HG02798 (cell line): ENCODE results near the gene CCDC175.
A peak's percentile ranks its signal among the peaks of the same experiment; 100 is the strongest.

Experiments used
- ATAC-seq: cut with Tn5 transposase; IDR thresholded peaks from one replicate; pipeline ENCODE4 v1.9.1; 2021; ENCODE audit warnings: mild to moderate bottlenecking; ENCODE audit not compliant: unreplicated experiment, poor library complexity

The CCDC175 gene

DNA sequence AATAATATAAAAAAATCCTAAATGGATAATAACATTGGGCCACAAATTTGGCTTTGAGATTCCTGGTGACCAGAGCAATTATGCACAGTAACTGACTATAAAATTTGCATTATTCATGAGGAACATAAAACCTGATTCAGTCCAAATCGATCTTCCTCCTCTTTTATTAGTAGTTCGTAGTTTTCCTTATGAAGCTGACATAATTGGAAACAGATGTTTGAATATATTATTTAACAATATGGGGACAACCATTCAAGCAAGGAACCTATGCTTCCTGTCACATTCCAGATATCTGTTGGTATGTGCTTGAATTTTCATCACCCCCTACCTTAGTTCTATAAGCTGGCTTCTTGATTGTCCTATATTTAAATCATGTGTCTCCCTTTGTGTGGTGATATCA is 34.9 kb downstream of the CCDC175 start:
- ATAC-seq = no peak

DNA sequence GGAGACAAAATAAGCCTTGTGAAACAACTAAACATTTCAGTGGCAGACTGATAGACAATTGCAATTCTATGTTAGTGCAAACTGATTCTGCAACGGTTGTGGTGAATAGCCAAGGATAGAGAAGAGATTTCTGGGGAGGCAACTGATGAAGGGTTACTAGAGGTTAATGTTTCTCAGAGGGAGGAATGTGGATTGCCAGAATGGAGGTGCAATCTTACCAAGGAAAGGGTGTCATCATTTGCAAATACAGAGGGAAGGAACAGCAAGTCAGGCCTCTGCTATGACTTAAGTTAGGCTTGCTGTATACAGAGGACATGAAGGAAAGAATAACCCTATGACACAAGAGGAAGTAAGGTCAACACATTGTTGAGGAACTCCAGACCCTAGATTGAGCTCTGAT is 35.8 kb downstream of the CCDC175 start:
- ATAC-seq = no peak

DNA sequence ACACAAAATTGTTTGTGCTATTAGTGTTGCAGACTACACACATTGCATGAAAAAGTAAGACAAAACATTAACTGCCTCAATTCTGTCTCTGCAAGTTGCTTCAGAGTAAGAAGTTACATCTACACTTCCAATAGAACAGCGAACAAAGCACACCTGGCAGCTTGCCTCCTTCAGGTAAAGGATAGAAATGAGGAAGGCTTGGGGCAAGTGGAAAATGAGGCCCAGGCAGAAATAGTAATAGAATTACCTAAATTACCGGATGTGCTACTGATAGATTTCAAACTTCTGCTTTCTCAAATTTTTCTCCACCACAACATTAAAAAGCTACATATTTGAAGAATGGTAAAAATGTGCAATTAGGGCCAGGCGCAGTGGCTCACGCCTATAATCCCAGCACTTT is 37.7 kb downstream of the CCDC175 start:
- ATAC-seq = no peak

DNA sequence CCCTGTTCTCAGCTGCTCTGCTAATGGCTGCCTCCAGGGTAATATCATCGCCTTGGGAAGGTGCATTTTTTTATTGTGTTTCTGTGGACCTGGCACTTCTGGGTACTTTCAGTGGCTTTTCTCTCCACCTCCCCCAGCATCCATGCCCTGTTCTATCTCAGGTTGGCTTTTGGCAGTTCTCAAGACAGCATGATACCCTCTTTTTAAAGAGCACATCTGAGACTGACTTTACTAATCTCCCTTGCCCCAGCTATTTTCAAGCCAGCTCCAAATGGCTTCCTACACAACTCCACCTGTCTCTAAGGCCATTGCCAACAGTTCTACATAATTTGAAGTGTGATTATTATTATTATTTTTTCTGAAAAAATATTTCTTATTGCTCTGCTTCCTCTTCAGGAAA is 39.1 kb downstream of the CCDC175 start:
- no peak for ATAC-seq

DNA sequence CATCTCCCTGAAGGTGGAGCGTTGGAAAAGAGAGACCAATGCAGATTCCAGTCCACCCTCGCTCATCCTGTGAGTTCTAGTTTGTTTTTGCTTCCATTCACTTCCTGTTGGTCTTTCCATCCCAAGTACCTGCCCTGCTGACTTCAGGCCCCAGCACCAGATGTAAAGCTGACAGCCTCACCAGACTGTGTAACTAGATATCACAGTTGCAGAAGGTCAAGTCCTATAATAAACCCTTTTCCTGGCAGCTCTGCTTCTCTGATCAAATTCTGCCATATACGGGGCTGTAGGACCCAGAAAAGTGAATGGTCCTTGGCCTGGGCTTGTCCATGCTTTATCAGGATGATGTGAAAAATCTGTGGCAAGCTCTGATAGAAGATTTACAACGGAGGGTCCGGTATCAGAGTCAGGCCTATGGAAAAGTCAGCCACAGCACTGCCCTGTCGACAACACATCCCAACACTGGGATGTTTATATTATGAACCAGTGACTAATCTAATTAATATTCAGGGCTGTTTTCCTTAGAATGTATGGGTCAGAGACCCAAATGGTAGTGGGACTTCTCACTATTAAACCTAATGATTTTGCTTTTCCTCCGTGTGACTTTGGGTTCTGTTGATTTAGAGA is 42.1 kb downstream of the CCDC175 start:
- ATAC-seq = no peak

DNA sequence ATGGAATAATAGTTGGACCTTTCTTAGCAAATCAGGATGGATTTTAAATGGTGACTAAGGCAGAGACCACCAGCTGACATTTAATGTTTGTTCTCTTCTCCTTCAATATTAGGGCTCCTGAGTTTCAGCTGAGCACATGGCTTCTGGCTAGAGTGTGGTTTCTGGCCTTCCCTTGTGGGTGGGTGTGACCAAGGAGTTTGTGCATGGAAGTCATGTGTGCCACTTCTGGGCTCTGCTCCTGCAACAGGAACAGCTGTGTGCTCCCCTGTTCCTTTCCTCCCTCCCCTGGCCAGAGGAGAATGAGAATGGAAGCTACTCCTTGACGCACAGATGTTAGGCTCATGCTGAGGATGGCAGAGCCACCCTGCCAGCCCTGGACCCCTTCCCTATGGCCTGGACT is 44.2 kb downstream of the CCDC175 start:
- ATAC-seq = no peak

DNA sequence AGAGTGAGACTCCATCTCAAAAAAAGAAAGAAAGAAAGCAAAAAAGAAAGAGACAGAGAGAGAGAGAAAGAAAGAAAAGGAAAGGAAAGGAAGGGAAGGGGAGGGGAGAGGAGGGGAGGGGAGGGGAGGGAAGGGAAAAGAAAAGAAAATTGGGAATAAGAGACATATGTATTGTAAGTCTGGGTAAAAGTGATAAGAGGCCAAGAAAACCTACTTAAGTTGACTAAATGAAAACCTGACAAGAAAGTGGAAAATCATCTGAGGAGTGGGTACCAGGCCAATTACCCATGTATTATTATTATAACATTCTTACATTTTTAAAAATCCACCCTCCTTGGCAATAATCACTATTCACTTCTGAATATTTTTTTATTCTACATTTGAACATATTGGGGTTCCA is 46.3 kb downstream of the CCDC175 start:
- no peak for ATAC-seq

DNA sequence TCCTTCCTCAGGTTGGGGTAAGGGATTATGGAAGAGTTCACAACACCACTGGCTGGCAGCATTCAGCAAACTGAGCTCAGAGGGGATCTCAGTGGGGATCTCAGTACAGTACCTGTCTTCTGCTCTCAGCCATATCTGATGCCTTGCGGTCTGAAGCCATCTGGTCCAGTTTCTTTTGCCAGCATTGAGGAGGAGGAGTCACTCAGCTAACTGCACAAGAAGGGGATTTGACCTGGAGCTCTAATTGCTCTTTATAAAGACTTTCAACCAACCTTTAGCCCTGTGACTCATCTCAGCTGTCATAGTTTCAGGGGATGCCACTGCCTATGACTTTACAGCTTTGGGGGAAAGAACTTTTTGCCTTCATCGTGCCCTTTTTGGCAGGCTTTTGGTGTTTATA is 47.4 kb downstream of the CCDC175 start:
- ATAC-seq = no peak

DNA sequence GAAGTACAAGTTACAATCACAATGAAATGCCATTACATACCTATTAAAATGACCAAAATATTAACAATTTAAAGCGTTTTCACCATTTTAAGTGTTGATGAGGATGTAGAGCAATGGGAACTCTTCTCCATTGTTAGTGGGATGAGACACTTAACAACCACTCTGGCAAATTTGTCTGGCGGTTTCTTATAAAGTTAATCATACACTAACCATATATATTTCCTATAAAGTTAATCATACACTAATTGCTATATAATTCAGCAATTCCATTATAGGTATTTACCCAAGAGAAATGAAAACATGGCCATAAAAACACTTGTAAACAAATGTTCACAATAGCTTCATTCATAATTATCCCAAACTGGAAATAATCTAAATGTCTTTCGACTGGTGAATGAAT is 56.4 kb downstream of the CCDC175 start:
- ATAC-seq = no peak

DNA sequence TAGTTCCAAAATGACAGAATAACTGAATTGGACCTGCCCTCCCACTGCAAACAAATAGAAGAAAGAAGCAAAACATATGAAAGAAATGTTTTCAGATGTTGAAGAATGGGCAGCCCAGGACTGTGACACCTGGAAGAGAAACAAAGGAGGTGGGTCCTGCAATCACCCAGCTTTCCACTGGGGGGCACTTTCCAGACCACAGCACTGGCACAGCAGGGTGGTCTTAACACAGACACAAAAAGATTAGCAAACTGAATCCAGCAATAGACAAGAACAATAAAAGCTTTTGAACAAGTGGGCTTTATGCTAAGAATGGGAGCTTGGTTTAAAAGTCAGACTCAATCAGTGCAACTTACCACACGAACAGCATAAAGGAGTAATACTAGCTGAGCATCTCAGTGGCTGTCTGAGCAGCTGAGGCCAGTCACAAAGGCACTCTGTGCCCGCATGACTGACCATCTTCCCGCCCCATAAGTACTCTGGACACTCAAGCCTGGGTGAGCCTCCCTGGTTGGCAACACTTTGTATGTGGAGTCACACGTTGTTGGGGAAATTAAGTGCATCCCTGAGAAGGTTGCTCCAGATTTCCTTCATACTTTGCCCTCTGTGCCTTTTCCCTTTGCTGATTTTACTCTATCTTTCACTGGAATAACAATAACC is 64.6 kb downstream of the CCDC175 start:
- ATAC-seq = peak; percentile 50

DNA sequence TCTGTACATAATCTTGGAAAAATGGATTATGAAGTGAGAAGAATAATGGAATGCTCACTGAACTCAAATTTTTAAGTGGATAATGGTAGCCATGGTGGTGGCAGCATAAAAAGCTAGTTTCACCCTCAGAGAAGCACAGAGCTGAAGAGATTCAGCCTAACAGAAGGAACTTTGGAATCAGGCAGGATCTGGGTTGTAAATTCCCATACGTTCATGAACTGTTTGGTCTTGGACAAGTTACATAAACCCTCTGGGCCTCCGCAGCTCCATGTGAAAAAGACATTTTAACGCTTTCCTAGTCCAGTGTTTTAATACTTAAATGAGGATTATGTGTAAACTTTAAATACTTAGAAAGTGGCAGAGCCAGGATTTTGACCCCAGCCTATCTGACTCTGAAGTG is 65.6 kb downstream of the CCDC175 start:
- ATAC-seq = no peak

DNA sequence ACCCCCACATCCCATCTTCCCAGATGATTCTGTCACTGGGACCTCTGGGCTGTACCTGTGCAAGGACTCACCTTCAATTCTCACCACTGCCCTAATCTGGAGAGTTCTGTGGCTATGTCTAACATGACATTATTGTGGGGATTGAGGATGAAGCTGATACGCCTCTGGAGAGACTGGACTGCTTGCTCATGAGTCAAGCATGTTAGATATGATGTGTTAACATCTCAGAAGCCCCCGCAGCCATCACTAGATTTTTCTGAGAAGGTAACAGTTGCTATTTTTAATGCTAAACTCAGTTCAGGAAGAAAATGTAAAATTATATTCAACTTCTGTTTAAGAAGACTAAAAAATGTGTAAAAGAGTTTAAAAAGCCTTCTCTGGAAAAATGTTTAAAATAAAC is 66.6 kb downstream of the CCDC175 start:
- ATAC-seq = no peak

DNA sequence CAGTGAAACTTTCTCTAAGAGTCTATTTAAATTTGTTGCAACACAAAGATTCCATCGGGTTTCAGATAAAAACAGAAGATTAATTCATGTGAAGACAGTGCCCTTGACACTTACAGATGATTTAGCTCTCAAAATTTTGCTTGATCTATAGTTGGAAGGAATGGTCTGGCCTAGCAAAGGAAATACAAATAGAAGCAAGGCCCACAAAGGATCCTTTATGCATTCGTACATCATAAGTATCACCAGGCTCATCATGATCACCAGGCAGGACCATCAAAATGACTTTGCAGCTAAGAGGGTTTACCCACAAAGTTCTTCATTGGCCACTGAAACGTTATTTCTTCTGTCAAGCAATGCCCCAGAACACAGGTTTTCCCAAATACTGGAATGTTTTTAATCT is 67.5 kb downstream of the CCDC175 start:
- no peak for ATAC-seq

DNA sequence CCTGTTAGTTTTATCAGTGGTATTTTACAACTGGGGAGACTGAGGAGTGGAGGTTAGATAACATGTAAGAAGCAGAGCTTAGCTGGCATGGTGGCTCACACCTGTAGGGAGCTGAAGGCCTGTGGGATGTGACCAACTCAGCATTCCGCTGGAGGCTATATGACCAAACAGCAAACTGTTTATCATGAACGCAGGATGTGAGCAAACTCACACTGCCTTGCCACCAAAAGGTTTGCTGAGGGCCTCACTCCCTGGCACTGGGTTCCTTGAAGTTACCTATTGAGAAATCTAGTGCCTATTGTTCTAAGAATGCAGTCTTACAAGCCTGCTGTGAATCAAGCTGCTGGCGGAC is 68.9 kb downstream of the CCDC175 start:
- ATAC-seq = no peak

DNA sequence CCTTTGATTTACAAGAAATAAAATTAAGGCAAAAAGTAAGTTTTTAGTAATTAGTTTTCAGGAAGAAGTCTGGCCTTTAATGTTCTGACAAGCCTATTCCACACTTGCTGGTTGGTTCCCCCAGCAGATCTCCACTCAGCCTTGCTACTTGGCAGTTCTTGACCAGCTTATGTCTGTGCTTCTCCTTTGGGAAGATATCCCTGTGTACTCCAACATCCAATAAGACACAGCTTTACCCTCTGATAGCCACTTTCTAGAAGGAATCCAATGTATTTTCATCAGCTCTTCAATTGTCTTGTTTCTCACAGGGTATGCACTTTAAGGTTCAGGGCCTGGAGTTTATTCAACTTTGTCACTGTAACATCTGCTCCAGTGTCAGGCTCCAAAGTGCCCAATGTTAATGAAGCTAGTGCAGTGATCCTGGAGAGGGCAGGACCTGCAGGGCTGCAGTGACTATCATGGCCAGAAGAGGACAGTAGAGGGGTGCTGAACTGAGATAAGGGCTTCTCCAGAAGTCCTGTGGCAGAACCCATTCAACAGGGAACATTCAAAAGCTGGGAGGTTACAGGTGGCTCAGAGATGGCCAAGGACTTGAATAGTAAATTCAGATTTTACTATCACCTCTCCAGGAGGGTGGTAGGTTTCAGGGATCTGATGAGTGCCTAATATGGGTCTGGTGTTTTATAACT is 69.4 kb downstream of the CCDC175 start:
- ATAC-seq = peak; percentile 84

DNA sequence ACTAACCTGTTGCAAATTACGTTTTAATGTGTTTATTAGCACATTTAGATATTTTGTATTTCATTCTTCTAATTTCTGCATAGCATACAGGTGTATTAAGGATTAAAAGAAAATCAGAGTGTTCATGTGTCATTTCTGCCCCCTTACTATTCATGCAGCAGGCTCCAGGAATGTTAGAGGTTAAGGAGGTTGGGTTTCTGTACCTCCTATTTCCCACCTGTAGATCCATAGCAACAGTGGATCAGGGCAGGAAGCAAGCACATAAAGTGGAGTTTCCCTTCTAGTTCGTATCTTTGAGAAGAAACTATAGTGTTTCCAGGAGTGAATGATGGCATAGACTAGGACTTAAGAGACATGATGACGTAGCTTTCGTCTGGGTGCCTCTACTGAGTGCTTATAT is 73.4 kb downstream of the CCDC175 start:
- ATAC-seq = no peak

DNA sequence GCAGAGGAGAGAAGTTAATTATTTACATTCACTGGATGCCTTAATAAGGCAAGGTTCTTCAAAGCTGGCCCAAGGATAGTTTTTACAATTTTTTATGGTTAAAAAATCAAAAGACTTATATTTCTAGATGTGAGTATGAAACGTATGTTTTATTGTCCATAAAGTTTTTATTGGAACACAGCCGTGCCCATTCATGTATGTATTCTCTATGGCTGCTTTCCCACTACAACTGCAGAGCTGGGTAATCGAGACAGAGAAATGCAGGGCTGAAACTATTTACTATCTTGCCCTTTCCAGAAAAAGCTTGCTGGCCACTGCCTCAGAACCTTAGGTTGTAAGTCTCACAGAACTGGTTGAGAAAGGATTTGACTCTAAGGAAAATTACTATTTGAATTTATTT is 75.9 kb downstream of the CCDC175 start:
- no peak for ATAC-seq

DNA sequence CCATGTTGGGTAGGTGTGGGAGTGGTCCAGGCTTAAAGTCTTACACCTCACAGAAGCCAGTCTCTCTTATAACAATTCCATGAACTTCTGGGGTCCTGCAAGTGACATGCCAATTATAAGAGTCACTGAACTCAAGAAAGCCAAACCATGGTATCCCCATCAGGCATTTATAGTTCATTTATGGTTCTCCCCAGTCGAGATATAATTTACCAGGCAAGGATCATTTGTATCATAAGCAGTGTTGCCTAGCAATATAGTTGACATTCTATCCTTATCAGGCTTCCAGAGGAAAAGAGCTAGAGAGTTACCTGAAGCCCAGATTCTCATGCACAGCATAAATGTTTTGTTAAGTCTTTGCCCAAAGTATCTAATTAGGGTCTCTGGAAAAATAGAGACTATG is 84.2 kb downstream of the CCDC175 start:
- ATAC-seq = no peak

DNA sequence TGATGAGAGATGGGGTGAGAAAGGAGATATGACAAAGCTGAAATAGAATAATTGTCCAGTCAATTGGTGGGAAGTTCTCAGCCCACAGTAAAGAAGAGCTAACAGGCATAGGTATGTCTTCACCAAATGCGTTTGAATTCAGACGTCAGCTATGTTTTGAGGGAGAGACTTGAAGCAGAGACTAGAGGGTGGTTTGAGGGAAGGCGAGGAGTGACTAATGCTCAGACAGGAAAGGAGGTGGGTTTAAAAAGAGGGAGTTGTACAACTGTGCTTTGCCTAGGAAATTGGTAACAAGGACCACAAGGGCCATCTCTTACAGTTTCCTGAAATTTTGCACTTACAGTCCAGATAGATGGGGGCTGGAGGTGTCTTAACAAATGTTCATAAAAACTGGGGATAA is 85.9 kb downstream of the CCDC175 start:
- ATAC-seq = no peak

DNA sequence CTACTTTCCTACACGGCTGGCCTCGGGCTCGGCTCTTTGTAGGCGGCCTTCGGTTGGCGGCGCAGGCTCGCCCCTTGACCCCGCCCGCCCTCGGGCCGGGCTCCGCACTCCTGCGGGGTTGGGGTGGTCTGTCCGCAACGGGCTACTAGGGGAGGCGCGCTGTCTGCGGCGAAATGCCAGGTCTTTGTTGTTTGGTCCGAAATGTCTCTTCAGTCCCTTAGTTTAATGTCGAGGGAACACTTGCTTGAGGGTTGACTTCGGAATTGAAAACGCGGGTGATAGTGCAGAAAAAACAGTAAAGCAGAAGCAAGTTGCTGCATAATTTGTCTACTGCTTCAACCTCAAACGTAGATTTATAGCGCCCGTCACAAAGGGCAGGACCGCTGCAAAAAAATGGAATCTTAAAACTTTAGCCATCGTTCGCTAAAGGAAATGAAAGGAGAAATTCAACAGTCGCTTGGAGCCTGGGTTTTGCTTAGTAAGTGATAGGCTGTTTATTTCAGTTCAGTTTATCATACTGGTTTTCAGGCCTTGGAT is 91.9 kb downstream of the CCDC175 start:
- peak; percentile 53 for ATAC-seq

DNA sequence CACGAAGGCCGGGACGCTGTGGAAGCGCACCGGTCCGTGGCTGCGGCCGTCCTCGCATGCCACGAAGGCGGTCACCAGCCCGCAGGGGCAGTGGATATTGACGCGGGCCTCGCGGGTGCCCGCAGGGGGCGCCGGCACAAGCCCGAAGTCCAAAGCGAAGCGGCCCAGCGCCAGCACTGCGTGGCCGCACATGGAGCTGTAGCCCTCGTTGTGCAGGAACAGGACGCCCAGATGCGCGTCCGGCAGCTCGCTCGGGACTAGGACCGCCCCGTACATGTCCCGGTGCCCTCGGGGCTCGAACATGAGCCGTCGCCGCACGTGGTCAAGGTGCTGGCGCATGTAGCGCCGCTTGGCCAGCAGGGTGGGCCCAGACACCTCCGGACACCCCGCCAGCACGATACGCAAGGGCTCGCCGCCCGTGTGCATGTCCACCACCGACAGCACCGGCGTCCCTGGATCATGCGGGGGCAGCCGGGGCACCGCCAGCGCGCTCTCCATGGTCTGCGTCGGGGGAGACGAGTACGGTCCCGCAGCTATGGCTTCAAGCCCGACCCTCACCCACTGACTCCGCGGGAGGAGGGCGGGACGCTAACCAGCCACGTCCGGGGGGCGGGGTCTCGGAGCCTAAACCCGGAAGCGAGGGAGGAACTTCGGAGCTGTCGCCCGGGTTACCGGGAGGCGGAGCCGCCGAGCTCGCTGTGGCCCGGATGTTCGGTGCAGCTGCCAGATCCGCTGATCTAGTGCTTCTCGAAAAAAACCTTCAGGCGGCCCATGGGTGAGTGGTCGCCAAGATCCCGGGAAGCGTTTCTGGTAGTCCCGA is 92.6 kb downstream of the CCDC175 start, which contains the start of the genes JKAMP and L3HYPDH:
Gene JKAMP (plus strand): TSS at position 699 of the 820 bp plus-strand sequence. CDS start 73 bp downstream, at position 772.
Gene L3HYPDH (minus strand): TSS at position 590 of the 820 bp plus-strand sequence. CDS start 92 bp downstream, at position 498.
- peak; percentile 92 for ATAC-seq
